Astrocyte (in vitro differentiated cells and primary cell): ENCODE results near the gene MYL10.

ENCODE experiments used
- EZH2 ChIP-seq: IDR thresholded peaks from 2 replicates; pipeline ENCODE4 v1.6.1; 2012; ENCODE audit warnings: mild to moderate bottlenecking, low read length, inconsistent platforms; ENCODE audit not compliant: insufficient read depth
- TF ChIP-seq, protein P1 (sequence below): IDR thresholded peaks from 2 replicates; pipeline ENCODE4 v1.5.1; 2011; ENCODE audit warnings: low read depth, mild to moderate bottlenecking, inconsistent platforms, low read length, moderate library complexity; ENCODE audit not compliant: insufficient read depth

DNA sequence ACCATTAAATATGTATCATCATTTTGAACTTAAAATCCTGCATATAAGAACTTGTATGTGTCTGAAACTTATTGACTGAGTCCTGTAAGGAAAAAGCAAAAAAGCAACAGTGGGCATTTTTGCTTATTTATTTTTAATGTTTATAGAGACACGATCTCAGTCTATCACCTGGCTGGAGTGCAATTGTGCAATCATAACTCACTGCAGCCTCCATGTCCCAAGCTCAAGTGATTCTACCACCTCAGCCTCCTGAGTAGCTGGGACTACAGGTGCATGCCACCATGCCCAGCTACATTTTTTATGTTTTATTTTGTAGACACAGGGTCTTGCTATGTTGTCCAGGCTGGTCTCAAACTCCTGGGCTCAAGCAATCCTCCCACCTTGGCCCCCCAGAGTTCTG, 32.2 kb downstream of the MYL10 start:
- TF ChIP-seq, protein P1, sequence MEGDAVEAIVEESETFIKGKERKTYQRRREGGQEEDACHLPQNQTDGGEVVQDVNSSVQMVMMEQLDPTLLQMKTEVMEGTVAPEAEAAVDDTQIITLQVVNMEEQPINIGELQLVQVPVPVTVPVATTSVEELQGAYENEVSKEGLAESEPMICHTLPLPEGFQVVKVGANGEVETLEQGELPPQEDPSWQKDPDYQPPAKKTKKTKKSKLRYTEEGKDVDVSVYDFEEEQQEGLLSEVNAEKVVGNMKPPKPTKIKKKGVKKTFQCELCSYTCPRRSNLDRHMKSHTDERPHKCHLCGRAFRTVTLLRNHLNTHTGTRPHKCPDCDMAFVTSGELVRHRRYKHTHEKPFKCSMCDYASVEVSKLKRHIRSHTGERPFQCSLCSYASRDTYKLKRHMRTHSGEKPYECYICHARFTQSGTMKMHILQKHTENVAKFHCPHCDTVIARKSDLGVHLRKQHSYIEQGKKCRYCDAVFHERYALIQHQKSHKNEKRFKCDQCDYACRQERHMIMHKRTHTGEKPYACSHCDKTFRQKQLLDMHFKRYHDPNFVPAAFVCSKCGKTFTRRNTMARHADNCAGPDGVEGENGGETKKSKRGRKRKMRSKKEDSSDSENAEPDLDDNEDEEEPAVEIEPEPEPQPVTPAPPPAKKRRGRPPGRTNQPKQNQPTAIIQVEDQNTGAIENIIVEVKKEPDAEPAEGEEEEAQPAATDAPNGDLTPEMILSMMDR: no peak
- no peak for TF ChIP-seq EZH2
